ENCODE measurements around the gene LAD1. TPM values are rescaled to one million over a fixed set of nuclear protein-coding genes. Genes with fewer than 3 reads are reported as not detected.

LAD1 gene
- total and polyA plus RNA-seq, 9 of the 15 experiments (the other 6 are each of a cell fraction or from before 2014, with no cell fraction given) = 0.31 TPM; not detected in 8

DNA sequence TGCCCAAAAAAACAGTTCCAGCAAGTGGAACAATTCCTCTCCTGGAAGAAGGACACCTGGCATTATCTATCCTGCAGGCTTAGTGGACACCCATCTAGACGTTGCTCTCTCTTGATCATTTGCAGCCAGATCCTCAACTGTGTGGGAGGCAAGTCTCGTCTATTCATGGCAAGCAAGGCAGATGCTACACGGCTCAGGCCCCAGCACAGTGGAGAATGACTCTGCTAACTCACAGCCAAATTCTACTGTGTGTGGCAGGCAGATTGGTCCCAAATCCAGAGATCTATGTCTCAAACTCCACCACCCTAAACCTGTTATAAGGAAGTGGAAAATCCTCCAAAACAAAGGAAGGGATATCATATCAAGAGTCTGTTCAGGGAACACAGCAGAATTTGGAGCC lies 28.6 kb downstream of the LAD1 start:
- DNase-seq (ENCODE audit: extremely low read depth in 1 of 4, low spot score in 3 of 4) = no peak
- H3K4me1 ChIP-seq (replicated peaks in 1 of 2; ENCODE audit: control insufficient read depth in 2 of 2, insufficient read depth in 2 of 2, low read length in 2 of 2) = no peaks in the 10 kb centered on the region
- ChIA-PET CTCF (ENCODE audit: low intra/inter-chr PET ratio) (no interaction called here), POLR2A (interaction anchor here (0.7 kb wide), 1 partner anchor 10 kb away, joined by 3 read pairs; no protein-coding TSS in a partner anchor)
- H4K20me1 ChIP-seq (replicated peaks; ENCODE audit: control insufficient read depth, insufficient read depth, low read length) = peaks cover 18% of the 10 kb centered on the region
- 2% methylated on average over 3 of the region's 3 CpGs for WGBS (ENCODE audit: insufficient coverage, low coverage, missing lambda C conversion rate)
- no peak overlapping the region for H2AFZ ChIP-seq (ENCODE audit: low read depth, low read length)
- no peaks in the 10 kb centered on the region for H3K36me3 ChIP-seq (ENCODE audit: control insufficient read depth, insufficient read depth, low read length)
- no TSS peak for BruUV-seq (replicated peaks)
- no peak for ATAC-seq
- H3K4me3 ChIP-seq = no peak overlapping the region
- peaks cover 5 to 85% of the 10 kb centered on the region in 2 experiments; a peak in 4 of 5 replicates for H3K27me3 ChIP-seq (ENCODE audit: control insufficient read depth in 2 of 2, insufficient read depth in 2 of 2, low read length in 2 of 2)
- no peak overlapping the region for H3K27ac ChIP-seq (ENCODE audit: extremely low read depth, low read depth, low read length)
- H3K9me1 ChIP-seq (ENCODE audit: control insufficient read depth, insufficient read depth, low read length) = peaks cover 4% of the 10 kb centered on the region
- H3K4me2 ChIP-seq (ENCODE audit: insufficient read depth, low read length) = no peak overlapping the region
- H3K9ac ChIP-seq (ENCODE audit: insufficient read depth in 1 of 2, low read depth in 2 of 2, low read length in 2 of 2) = no peak overlapping the region
- no peak for FAIRE-seq
- intact Hi-C loops (cut with micrococcal nuclease) = no loop called here
- no peaks in the 10 kb centered on the region for H3K9me3 ChIP-seq (replicated peaks; ENCODE audit: control insufficient read depth, insufficient read depth, low read depth, low read length)
- no peaks in the 10 kb centered on the region for H3K79me2 ChIP-seq (ENCODE audit: control insufficient read depth, insufficient read depth, low read length)
- TF ChIP-seq CBX1 (IDR thresholded peaks at IDR 0.05; ENCODE audit: low read depth) (no peak), HINFP (tag; conservative IDR thresholded peaks at IDR 0.05; ENCODE audit: low read depth) (no peak), ZZZ3 (IDR thresholded peaks at IDR 0.05) (no peak), NFIX (CRISPR knock-in tag; IDR thresholded peaks at IDR 0.05; ENCODE audit: low read depth) (no peak), POLR2A (conservative IDR thresholded peaks at IDR 0.05) (no peak), RNF219 (CRISPR knock-in tag; IDR thresholded peaks at IDR 0.05) (no peak), HDAC1 (IDR thresholded peaks at IDR 0.05) (no peak), PHF20 (IDR thresholded peaks at IDR 0.05; ENCODE audit: partially characterized antibody) (no peak)
- TF ChIP-seq, protein P1, sequence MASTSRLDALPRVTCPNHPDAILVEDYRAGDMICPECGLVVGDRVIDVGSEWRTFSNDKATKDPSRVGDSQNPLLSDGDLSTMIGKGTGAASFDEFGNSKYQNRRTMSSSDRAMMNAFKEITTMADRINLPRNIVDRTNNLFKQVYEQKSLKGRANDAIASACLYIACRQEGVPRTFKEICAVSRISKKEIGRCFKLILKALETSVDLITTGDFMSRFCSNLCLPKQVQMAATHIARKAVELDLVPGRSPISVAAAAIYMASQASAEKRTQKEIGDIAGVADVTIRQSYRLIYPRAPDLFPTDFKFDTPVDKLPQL (IDR thresholded peaks at IDR 0.05; ENCODE audit: extremely low read depth, insufficient read length) = no peak
- TF ChIP-seq, protein P2, sequence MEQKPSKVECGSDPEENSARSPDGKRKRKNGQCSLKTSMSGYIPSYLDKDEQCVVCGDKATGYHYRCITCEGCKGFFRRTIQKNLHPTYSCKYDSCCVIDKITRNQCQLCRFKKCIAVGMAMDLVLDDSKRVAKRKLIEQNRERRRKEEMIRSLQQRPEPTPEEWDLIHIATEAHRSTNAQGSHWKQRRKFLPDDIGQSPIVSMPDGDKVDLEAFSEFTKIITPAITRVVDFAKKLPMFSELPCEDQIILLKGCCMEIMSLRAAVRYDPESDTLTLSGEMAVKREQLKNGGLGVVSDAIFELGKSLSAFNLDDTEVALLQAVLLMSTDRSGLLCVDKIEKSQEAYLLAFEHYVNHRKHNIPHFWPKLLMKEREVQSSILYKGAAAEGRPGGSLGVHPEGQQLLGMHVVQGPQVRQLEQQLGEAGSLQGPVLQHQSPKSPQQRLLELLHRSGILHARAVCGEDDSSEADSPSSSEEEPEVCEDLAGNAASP (IDR thresholded peaks at IDR 0.05) = no peak
- in situ Hi-C loops (cut with MboI) = no loop called here

All from K562 (cell line).